Forelimb muscle (tissue), 1 donor: ENCODE data around the gene TEDC2. TPM values are rescaled to one million over a fixed set of nuclear protein-coding genes. Genes with fewer than 3 reads are reported as not detected.
"Not testable (repeated sequence)": the region's sequence is repeated elsewhere in the genome, so short reads cannot be mapped to it uniquely, and the experiment has no call there.

Source experiments
- DNase-seq: peaks from one replicate; pipeline ENCODE4 v3.0.0-alpha.2; 2013; ENCODE audit warnings: low read depth
- polyA plus RNA-seq: library from polyadenylated mRNA; unstranded; fragments of 120-200 nt; gene quantifications from one replicate; pipeline ENCODE4 v1.2.1, GENCODE V29; 2013; ENCODE audit not compliant: insufficient read length

TEDC2 gene
- polyA plus RNA-seq, 1 donor = 4.4 TPM

DNA sequence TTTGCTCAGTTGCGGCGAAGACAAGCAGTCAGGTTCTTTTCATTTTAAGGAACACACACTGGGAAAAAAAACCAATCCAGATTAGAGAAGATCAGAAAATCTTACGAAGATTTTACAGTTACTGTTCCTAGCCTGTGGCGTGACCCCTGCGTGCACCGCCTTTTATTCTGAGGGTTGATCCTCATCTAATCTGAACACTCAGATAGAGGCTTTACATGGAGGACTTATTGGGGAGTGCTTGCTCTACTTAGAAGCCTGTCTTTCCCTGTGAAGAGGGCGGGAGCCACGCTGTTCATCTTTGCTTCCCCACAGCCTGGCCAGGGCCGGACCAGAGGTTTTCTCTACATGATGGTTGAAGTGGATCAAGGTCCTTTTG lies 16.4 kb downstream of the TEDC2 start:
- no peak for DNase-seq

DNA sequence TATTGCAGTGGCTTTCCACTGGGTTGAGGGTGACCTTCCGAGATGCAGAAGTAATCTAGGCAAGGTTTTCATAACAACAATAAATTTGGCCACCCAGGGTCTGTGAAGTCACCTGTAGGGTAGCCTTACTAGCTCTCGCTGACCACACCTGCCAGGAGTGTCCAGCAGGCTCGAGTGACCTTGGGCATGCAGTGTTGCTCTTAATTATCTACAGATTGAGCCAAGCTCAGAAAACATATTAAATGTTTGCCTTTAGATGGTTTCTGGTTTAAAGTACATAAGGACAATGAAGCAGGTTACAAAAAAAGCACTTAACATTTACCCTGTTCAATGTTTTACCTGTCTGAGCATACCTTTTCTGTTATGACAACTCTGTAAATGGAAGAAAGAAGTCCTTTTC lies 16.8 kb downstream of the TEDC2 start:
- no peak for DNase-seq

- no peak for DNase-seq
These were observed 17.4 kb downstream of the TEDC2 start for GRCh38 chr16:2477327-2477726.

- DNase-seq = no peak
These were observed 18.4 kb downstream of the TEDC2 start for GRCh38 chr16:2478279-2478678.

DNA sequence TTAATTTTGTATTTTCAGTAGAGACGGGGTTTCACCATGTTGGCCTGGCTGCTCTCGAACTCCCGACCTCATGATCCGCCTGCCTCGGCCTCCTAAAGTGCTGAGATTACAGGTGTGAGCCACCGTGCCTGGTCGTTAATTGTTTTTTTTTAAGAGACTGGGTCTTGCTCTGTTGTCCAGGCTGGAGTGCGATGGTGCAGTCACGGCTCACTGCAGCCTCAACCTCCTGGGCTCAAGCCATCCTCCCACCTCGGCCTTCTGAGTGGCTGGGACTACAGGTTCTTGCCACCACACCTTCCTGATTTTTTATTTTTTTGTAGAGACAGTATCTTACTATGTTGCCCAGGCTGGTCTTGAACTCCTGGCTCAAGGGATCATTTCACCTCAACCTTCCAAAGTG lies 20.1 kb downstream of the TEDC2 start:
- DNase-seq = not testable (repeated sequence)

- DNase-seq = no peak
These were observed 21.0 kb downstream of the TEDC2 start for GRCh38 chr16:2480948-2481347.

- DNase-seq = no peak
These were observed 21.8 kb downstream of the TEDC2 start for GRCh38 chr16:2481676-2482075.

DNA sequence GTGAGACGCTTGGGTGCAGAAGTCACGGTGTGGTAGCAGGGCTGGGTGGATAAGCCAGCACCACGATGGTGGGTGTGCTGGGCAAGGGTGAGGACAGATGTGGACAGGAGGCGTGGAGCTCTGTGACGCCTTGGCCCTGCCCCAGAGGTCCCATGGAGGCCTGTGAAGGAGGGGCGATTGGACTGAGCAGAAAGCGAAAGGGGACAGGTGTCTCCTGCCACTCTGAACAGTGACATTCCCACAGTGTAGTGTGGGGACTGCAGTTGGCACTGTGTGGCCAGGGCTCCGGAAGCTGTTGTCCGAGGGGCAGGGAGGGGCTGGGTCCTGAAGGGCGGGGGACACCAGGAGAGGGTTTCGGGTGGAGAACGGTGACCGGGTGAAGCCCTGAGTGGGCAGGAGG lies 22.3 kb downstream of the TEDC2 start:
- DNase-seq = no peak

DNA sequence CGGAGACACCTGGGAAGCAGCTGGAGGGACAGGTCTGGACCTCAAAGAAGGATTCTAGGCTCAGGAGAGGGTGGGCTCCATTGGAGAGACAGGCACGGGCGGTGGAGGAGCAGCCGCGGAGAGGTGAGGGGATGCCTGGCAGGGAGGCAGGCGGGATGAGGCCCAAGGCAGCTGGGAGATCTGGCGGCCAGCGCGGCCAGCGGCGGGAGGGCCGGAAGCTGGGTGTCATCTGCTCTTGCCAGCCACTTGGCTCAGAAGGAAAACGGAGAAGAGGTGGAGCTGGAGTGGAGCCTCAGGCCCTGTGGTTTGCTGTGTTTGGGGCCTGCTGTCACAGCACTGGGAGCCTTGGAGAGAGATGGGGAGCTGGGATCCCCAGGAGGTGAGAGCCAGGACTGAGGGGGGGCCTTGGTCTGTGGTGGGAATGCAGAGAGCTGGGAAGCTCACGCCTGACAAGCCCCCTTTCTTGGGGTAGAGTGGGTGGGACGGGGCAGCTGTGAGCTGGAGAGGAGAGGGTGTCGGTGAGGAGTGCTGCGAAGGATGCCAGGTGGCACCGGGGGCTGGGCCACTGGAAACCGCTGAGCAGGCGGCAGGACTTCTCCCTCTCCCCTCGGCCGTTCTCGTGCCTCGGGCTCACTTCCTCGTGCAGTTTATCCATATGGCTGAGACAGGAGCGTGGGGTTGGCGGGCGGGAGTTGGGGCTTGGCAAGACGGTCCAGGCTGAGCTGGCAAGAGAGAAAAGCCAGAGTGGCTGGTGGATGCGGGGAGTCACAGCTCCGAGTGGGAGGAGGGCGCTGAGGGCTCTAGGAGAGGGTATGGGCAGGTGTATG lies 23.0 kb downstream of the TEDC2 start:
- DNase-seq = no peak

GRCh38 chr16:2483939-2484897 lies 24.3 kb downstream of the TEDC2 start:
- DNase-seq = no peak

- no peak for DNase-seq
These were observed 25.1 kb downstream of the TEDC2 start for GRCh38 chr16:2484898-2485508.

GRCh38 chr16:2485811-2486507 lies 26.1 kb downstream of the TEDC2 start:
- no peak for DNase-seq

GRCh38 chr16:2486645-2487516 lies 27.0 kb downstream of the TEDC2 start:
- no peak for DNase-seq

DNA sequence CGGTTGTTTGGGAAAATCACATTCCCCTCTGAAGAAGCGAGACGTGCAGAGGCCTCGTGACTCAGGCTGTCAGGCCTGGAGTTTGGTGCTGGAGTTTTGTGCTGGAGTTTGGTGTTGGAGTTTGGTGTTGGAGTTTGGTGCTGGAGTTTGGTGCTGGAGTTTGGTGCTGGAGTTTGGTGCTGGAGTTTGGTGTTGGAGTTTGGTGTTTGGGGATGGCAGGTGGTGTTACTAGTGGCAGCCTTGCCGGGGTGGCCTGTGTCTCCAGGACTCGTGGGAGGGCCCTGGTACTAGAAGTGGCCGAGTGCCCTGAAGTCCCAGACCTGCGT lies 27.6 kb downstream of the TEDC2 start:
- no peak for DNase-seq

GRCh38 chr16:2487903-2488531 lies 28.1 kb downstream of the TEDC2 start:
- DNase-seq = no peak

GRCh38 chr16:2489581-2489980 lies 29.7 kb downstream of the TEDC2 start:
- no peak for DNase-seq

DNA sequence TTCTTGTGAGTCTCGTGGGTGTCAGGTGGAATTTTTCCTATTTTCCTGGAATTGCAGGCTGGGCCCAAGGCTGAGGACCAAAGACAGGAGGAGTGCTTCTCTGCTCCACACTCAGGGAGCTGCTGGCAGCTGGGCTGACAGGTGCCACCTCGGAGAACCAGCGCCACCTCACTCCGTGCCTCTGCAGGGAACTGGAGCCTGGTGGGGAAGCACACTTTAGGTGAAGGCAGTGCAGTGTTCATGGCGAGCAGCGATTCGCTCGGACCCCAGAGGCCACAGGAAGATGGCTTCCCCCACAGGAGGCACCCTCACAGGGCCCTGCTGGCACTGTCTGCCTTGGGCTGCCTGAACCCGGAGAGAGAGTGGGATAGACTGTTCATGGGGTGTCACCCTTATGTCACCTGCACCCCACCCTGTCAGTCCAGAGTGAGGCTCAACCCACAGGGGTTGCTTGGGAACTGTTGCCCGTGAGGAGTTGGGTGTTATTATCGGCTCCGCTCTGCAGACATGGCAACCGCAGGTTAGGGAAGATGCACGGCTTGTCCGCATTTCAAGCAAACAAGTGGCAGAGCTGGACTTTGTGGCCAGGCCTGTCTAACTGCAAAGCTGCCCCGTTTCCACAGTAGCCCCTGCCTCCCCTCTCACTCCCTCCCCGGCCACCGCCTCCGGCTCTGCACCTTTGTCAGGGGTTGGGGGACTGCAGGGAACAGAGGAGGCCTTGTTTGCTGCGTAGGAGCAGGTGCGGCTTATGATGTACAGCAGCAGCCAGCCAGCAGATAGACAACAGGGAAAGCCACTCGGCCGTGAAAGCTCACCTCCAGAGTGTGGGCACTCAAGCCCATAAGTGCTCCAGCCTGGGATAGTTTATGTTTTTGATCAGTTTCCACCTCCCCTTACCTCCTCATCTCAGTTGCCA lies 30.5 kb downstream of the TEDC2 start:
- no peak for DNase-seq

DNA sequence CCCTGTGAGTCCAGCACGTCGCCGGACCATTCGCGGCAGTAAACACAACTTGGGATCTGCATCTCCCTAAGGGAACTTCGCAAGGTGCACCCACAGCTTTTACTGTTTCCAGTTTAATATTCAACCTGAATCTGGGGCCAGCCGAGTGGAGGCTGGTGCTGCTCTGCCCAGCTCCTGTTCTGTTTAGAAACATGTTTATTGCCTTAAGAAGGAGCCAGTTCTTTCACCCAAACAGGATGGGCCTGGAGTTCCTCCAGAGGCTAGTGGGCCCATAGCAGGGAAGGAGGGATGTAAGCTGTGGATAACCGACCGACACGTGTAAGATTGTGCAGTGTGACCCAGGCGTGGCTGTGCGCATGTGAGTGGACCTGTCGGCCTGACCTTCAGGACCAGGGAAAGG lies 32.4 kb downstream of the TEDC2 start:
- no peak for DNase-seq

- no peak for DNase-seq
These were observed 33.7 kb downstream of the TEDC2 start for GRCh38 chr16:2493605-2494004.
